ENCODE data around the gene HIGD1A. TPM values are rescaled to one million over a fixed set of nuclear protein-coding genes. Genes with fewer than 3 reads are reported as not detected.

The HIGD1A gene
- total and polyA plus RNA-seq, 2 experiments from 2014 or later: 102 to 144 TPM

GRCh38 chr3:42734263-42734860, 69.9 kb downstream of the HIGD1A start:
- peaks cover 4% of the 10 kb centered on the region; the same call in 1 of the 2 replicates for H3K9me2 ChIP-seq (ENCODE audit: insufficient read depth)
- DNase-seq (ENCODE audit: low spot score) (no peak), ATAC-seq (no peak)
- H3K4me3 ChIP-seq: no peak overlapping the region
- no peak overlapping the region for H2AFZ ChIP-seq
- no peak overlapping the region for H3K4me3 Mint-ChIP-seq
- no peaks in the 10 kb centered on the region for H3K36me3 Mint-ChIP-seq (ENCODE audit: low read depth)
- H3K27ac ChIP-seq (ENCODE audit: low read depth): no peak overlapping the region
- H3K27me3 ChIP-seq (ENCODE audit: insufficient read depth): no peaks in the 10 kb centered on the region
- H3K36me3 ChIP-seq (ENCODE audit: insufficient read depth): no peaks in the 10 kb centered on the region
- H3F3A ChIP-seq (replicated peaks; ENCODE audit: low read depth): no peaks in the 10 kb centered on the region
- H3K4me1 Mint-ChIP-seq: peaks cover 32% of the 10 kb centered on the region
- H3K4me1 ChIP-seq (ENCODE audit: insufficient read depth): peaks cover 15% of the 10 kb centered on the region
- no peaks in the 10 kb centered on the region for H3K79me2 ChIP-seq (replicated peaks; ENCODE audit: insufficient read depth)
- H3K27ac Mint-ChIP-seq: no peak overlapping the region; the same call in 1 of the 2 replicates
- H3K4me2 ChIP-seq: no peak overlapping the region
- TF ChIP-seq NANOG (IDR thresholded peaks at IDR 0.05; ENCODE audit: borderline replicate concordance) (no peak), REST (IDR thresholded peaks at IDR 0.05; ENCODE audit: unreplicated experiment) (no peak), ZNF462 (CRISPR knock-in tag; IDR thresholded peaks at IDR 0.05) (no peak), EZH2 (IDR thresholded peaks at IDR 0.05; ENCODE audit: low read depth, unreplicated experiment) (no peak), STAT1 (IDR thresholded peaks at IDR 0.05; ENCODE audit: unreplicated experiment) (no peak), ZNF114 (CRISPR knock-in tag; IDR thresholded peaks at IDR 0.05) (no peak)
- peaks cover 6% of the 10 kb centered on the region; the same call in 1 of the 3 replicates for H3K9me3 Mint-ChIP-seq
- H4K20me1 ChIP-seq (replicated peaks; ENCODE audit: insufficient read depth): no peaks in the 10 kb centered on the region
- H3K27me3 Mint-ChIP-seq (ENCODE audit: insufficient read depth, low read depth, poor library complexity): peaks cover 17% of the 10 kb centered on the region
